ENCODE measurements around the gene HOATZ. TPM values are rescaled to one million over a fixed set of nuclear protein-coding genes. Genes with fewer than 3 reads are reported as not detected.

HOATZ gene
- total and polyA plus RNA-seq, 2 donors (not counting 3 experiments of a cell fraction or from before 2014, with no cell fraction given), result not detected

GRCh38 chr11:111520560-111520959 is 6.0 kb downstream of the HOATZ start:
- Histone ChIP-seq H3K4me1 (ENCODE audit: control insufficient read depth, extremely low read depth, insufficient read depth, low read length) (no peaks in the 10 kb centered on the region), H3K9me1 (replicated peaks; ENCODE audit: control insufficient read depth, extremely low read depth, insufficient read depth, low read length) (no peaks in the 10 kb centered on the region), H3K4me3 (replicated peaks in 1 of 3; ENCODE audit: insufficient read depth in 1 of 3, low read depth in 1 of 3, low read length in 3 of 3) (no peak overlapping the region), H3K27ac (ENCODE audit: insufficient read depth, low read depth, low read length) (no peak overlapping the region), H3K4me2 (ENCODE audit: insufficient read depth, low read length) (no peak overlapping the region), H4K20me1 (replicated peaks; ENCODE audit: control insufficient read depth, extremely low read depth, insufficient read depth, low read length) (no peaks in the 10 kb centered on the region), H2AFZ (ENCODE audit: low read depth, low read length) (no peak overlapping the region), H3K36me3 (ENCODE audit: control insufficient read depth in 2 of 2, extremely low read depth in 1 of 2, insufficient read depth in 2 of 2, low read length in 2 of 2) (no peaks in the 10 kb centered on the region), H3K9ac (replicated peaks; ENCODE audit: extremely low read depth, insufficient read depth, low read length) (no peak overlapping the region), H3K9me3 (replicated peaks; ENCODE audit: control insufficient read depth, insufficient read depth, low read length) (no peaks in the 10 kb centered on the region), H3K27me3 (ENCODE audit: control insufficient read depth in 2 of 2, insufficient read depth in 2 of 2, low read length in 2 of 2) (peaks cover 3 to 11% of the 10 kb centered on the region in 2 experiments), H3K79me2 (ENCODE audit: control insufficient read depth, insufficient read depth, low read length) (no peaks in the 10 kb centered on the region)
- no peak for TF ChIP-seq MYC (IDR thresholded peaks at IDR 0.05; ENCODE audit: low read depth, low read length)
- no peak for TF ChIP-seq JUN (IDR thresholded peaks at IDR 0.05; ENCODE audit: borderline replicate concordance, insufficient read depth, insufficient read length, low read depth)
- no peak for TF ChIP-seq EZH2 (IDR thresholded peaks at IDR 0.05; ENCODE audit: borderline replicate concordance, low read depth, low read length, severe bottlenecking)
- no peak for TF ChIP-seq POLR2AphosphoS5 (IDR thresholded peaks at IDR 0.05; ENCODE audit: insufficient read depth, low read depth, low read length)
- DNase-seq (ENCODE audit: low read depth, low spot score) (no peak), FAIRE-seq (no peak)
- CTCF ChIA-PET, result no interaction called here
- POLR2A ChIA-PET, result no interaction called here
- no TSS peak for BruUV-seq (replicated peaks)
- dilution Hi-C loops (cut with MboI; ENCODE audit: extremely low pct_ligation_motif_present, low sequenced_read_pairs), result no loop called here
- intact Hi-C loops (cut with micrococcal nuclease), result no loop called here

GRCh38 chr11:111521135-111521534 is 6.6 kb downstream of the HOATZ start:
- peaks cover 2 to 11% of the 10 kb centered on the region in 2 experiments for H3K27me3 ChIP-seq (ENCODE audit: control insufficient read depth in 2 of 2, insufficient read depth in 2 of 2, low read length in 2 of 2)
- no peak overlapping the region for H2AFZ ChIP-seq (ENCODE audit: low read depth, low read length)
- no peaks in the 10 kb centered on the region for H4K20me1 ChIP-seq (replicated peaks; ENCODE audit: control insufficient read depth, extremely low read depth, insufficient read depth, low read length)
- H3K27ac ChIP-seq (ENCODE audit: insufficient read depth, low read depth, low read length), result no peak overlapping the region
- H3K4me1 ChIP-seq (ENCODE audit: control insufficient read depth, extremely low read depth, insufficient read depth, low read length), result no peaks in the 10 kb centered on the region
- TF ChIP-seq POLR2A (IDR thresholded peaks at IDR 0.05; ENCODE audit: low read depth, low read length) (no peak), POLR2AphosphoS5 (IDR thresholded peaks at IDR 0.05; ENCODE audit: insufficient read depth, low read depth, low read length) (no peak), MYC (IDR thresholded peaks at IDR 0.05; ENCODE audit: low read depth, low read length) (no peak), GATA2 (IDR thresholded peaks at IDR 0.05; ENCODE audit: insufficient read depth, insufficient read length, low read depth, low read length) (no peak), JUN (IDR thresholded peaks at IDR 0.05; ENCODE audit: borderline replicate concordance, insufficient read depth, insufficient read length, low read depth) (no peak), FOS (IDR thresholded peaks at IDR 0.05; ENCODE audit: borderline replicate concordance, insufficient read depth, low read length) (no peak)
- TF ChIP-seq, protein P1, sequence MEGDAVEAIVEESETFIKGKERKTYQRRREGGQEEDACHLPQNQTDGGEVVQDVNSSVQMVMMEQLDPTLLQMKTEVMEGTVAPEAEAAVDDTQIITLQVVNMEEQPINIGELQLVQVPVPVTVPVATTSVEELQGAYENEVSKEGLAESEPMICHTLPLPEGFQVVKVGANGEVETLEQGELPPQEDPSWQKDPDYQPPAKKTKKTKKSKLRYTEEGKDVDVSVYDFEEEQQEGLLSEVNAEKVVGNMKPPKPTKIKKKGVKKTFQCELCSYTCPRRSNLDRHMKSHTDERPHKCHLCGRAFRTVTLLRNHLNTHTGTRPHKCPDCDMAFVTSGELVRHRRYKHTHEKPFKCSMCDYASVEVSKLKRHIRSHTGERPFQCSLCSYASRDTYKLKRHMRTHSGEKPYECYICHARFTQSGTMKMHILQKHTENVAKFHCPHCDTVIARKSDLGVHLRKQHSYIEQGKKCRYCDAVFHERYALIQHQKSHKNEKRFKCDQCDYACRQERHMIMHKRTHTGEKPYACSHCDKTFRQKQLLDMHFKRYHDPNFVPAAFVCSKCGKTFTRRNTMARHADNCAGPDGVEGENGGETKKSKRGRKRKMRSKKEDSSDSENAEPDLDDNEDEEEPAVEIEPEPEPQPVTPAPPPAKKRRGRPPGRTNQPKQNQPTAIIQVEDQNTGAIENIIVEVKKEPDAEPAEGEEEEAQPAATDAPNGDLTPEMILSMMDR (IDR thresholded peaks at IDR 0.05; ENCODE audit: extremely low read depth in 1 of 2, insufficient read depth in 1 of 2, low read depth in 1 of 2, low read length in 2 of 2), result no peak
- H3K79me2 ChIP-seq (ENCODE audit: control insufficient read depth, insufficient read depth, low read length), result no peaks in the 10 kb centered on the region
- no peak overlapping the region for H3K9ac ChIP-seq (replicated peaks; ENCODE audit: extremely low read depth, insufficient read depth, low read length)
- no peak overlapping the region for H3K4me2 ChIP-seq (ENCODE audit: insufficient read depth, low read length)
- H3K4me3 ChIP-seq (replicated peaks in 1 of 3; ENCODE audit: insufficient read depth in 1 of 3, low read depth in 1 of 3, low read length in 3 of 3), result no peak overlapping the region
- CTCF ChIA-PET, result no interaction called here
- dilution Hi-C loops (cut with MboI; ENCODE audit: extremely low pct_ligation_motif_present, low sequenced_read_pairs), result no loop called here
- no peak for FAIRE-seq
- H3K36me3 ChIP-seq (ENCODE audit: control insufficient read depth in 2 of 2, extremely low read depth in 1 of 2, insufficient read depth in 2 of 2, low read length in 2 of 2), result no peaks in the 10 kb centered on the region
- BruUV-seq (replicated peaks), result no TSS peak
- DNase-seq (ENCODE audit: low read depth, low spot score), result no peak
- POLR2A ChIA-PET, result no interaction called here
- H3K9me3 ChIP-seq (replicated peaks; ENCODE audit: control insufficient read depth, insufficient read depth, low read length), result no peaks in the 10 kb centered on the region
- intact Hi-C loops (cut with micrococcal nuclease), result no loop called here
- no peaks in the 10 kb centered on the region for H3K9me1 ChIP-seq (replicated peaks; ENCODE audit: control insufficient read depth, extremely low read depth, insufficient read depth, low read length)
